ENCODE results near the gene CNGA1.

The CNGA1 gene

GRCh38 chr4:48044298-48044697, 27.8 kb upstream of the CNGA1 start:
- Histone ChIP-seq H3K4me3 (ENCODE audit: low read length, poor library complexity, severe bottlenecking) (no peak overlapping the region), H4K20me1 (ENCODE audit: insufficient read depth, low read length, poor library complexity, severe bottlenecking) (no peaks in the 10 kb centered on the region), H3K36me3 (ENCODE audit: insufficient read depth, low read length) (no peaks in the 10 kb centered on the region), H3K9ac (ENCODE audit: low read depth, low read length, poor library complexity, severe bottlenecking) (no peak overlapping the region), H3K27me3 (ENCODE audit: insufficient read depth, low read length, poor library complexity, severe bottlenecking) (no peaks in the 10 kb centered on the region), H3K4me1 (ENCODE audit: insufficient read depth, low read length, poor library complexity, severe bottlenecking) (peaks cover 31% of the 10 kb centered on the region), H2AFZ (ENCODE audit: low read length) (no peak overlapping the region), H3K4me2 (ENCODE audit: low read depth, low read length, poor library complexity, severe bottlenecking) (no peak overlapping the region), H3K9me3 (ENCODE audit: insufficient read depth, low read depth, low read length) (no peaks in the 10 kb centered on the region), H3K79me2 (ENCODE audit: insufficient read depth, low read length) (no peaks in the 10 kb centered on the region), H3K9me2 (replicated peaks; ENCODE audit: low read depth, low read length) (no peaks in the 10 kb centered on the region), H3F3A (ENCODE audit: low read depth) (no peaks in the 10 kb centered on the region)
- TF ChIP-seq EZH2phosphoT487 (IDR thresholded peaks at IDR 0.05; ENCODE audit: borderline replicate concordance) (no peak), CTCF (conservative IDR thresholded peaks at IDR 0.05; ENCODE audit: low read length) (no peak)

GRCh38 chr4:48043504-48043903, 27.0 kb upstream of the CNGA1 start:
- no peaks in the 10 kb centered on the region for H3K9me3 ChIP-seq (ENCODE audit: insufficient read depth, low read depth, low read length)
- no peaks in the 10 kb centered on the region for H3F3A ChIP-seq (ENCODE audit: low read depth)
- H3K9me2 ChIP-seq (replicated peaks; ENCODE audit: low read depth, low read length): no peaks in the 10 kb centered on the region
- H3K27me3 ChIP-seq (ENCODE audit: insufficient read depth, low read length, poor library complexity, severe bottlenecking): no peaks in the 10 kb centered on the region
- TF ChIP-seq EZH2phosphoT487 (IDR thresholded peaks at IDR 0.05; ENCODE audit: borderline replicate concordance) (no peak), CTCF (conservative IDR thresholded peaks at IDR 0.05; ENCODE audit: low read length) (no peak)
- no peak overlapping the region for H2AFZ ChIP-seq (ENCODE audit: low read length)
- H3K4me3 ChIP-seq (ENCODE audit: low read length, poor library complexity, severe bottlenecking): no peak overlapping the region
- peaks cover 31% of the 10 kb centered on the region for H3K4me1 ChIP-seq (ENCODE audit: insufficient read depth, low read length, poor library complexity, severe bottlenecking)
- H3K4me2 ChIP-seq (ENCODE audit: low read depth, low read length, poor library complexity, severe bottlenecking): no peak overlapping the region
- H3K9ac ChIP-seq (ENCODE audit: low read depth, low read length, poor library complexity, severe bottlenecking): no peak overlapping the region
- H4K20me1 ChIP-seq (ENCODE audit: insufficient read depth, low read length, poor library complexity, severe bottlenecking): no peaks in the 10 kb centered on the region
- no peaks in the 10 kb centered on the region for H3K79me2 ChIP-seq (ENCODE audit: insufficient read depth, low read length)
- no peaks in the 10 kb centered on the region for H3K36me3 ChIP-seq (ENCODE audit: insufficient read depth, low read length)

- Histone ChIP-seq H3F3A (ENCODE audit: low read depth) (no peaks in the 10 kb centered on the region), H3K9ac (ENCODE audit: low read depth, low read length, poor library complexity, severe bottlenecking) (no peak overlapping the region), H3K36me3 (ENCODE audit: insufficient read depth, low read length) (no peaks in the 10 kb centered on the region), H3K27me3 (ENCODE audit: insufficient read depth, low read length, poor library complexity, severe bottlenecking) (no peaks in the 10 kb centered on the region), H3K9me3 (ENCODE audit: insufficient read depth, low read depth, low read length) (no peaks in the 10 kb centered on the region), H3K79me2 (ENCODE audit: insufficient read depth, low read length) (no peaks in the 10 kb centered on the region), H3K4me2 (ENCODE audit: low read depth, low read length, poor library complexity, severe bottlenecking) (no peak overlapping the region), H3K9me2 (replicated peaks; ENCODE audit: low read depth, low read length) (no peaks in the 10 kb centered on the region), H2AFZ (ENCODE audit: low read length) (no peak overlapping the region), H3K4me1 (ENCODE audit: insufficient read depth, low read length, poor library complexity, severe bottlenecking) (peaks cover 28% of the 10 kb centered on the region), H3K4me3 (ENCODE audit: low read length, poor library complexity, severe bottlenecking) (no peak overlapping the region), H4K20me1 (ENCODE audit: insufficient read depth, low read length, poor library complexity, severe bottlenecking) (no peaks in the 10 kb centered on the region)
- TF ChIP-seq CTCF (conservative IDR thresholded peaks at IDR 0.05; ENCODE audit: low read length): no peak
- TF ChIP-seq EZH2phosphoT487 (IDR thresholded peaks at IDR 0.05; ENCODE audit: borderline replicate concordance): no peak
These were observed 26.5 kb upstream of the CNGA1 start for GRCh38 chr4:48042979-48043461.

Measured in Loucy (cell line).